Measurements from ENCODE around the gene BCAS3.

Gene BCAS3

DNA sequence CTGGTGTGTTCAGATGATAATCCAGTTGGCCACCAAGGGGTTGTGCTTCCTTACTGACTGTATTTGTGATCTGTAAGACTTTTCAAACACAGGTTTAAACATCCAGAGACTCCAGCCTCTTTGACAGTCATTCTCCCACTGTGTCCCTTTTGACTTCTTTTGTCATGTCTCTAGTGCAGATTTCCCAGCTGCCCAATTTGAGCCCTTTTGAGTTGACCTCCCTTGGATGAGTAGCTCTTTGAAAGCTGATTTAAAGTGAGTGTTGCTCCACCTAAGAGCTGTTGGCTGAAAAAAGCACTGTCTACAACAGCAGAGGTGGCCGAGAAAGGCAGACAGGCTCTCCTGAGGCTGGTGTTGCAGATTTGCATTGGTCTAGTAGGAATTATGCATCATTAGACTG is 533.6 kb downstream of the BCAS3 start:
- no peak for DNase-seq

DNA sequence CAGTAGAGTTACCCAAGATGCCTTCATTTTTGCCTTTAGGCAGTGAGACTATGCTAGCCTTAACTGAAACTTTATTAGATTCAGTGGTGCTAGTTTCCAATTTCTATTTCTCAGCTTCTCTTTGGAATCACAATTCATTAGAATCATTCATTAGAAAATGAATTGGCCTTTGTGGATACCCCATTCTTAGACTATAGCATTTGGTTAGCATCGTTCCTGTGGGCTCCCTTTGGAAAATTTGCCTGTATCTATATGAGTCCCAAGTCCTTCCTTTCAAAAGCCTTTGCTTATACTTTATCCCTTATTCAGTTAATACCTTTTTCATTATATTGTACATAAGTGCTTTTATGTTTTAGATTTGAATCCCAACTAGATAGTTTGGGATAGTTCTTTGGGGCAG is 535.0 kb downstream of the BCAS3 start:
- DNase-seq: no peak

DNA sequence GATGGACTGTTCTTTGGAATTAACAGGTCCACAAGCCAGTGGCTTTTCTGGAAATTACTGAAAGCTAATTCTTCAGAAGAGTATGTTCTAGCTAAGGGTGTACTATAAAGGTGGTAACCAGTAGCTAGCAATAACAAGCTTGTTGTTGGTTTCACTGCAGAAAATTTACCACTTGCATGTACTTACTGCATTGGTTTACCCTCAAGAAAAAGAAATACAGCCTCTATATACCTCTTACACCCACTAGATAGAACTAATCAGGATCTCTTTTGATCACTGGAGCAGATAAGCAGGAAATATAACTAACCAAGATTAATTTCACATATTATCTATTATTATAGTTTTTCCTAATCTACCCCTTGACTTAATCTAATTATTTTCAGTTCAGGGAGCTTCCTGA is 537.1 kb downstream of the BCAS3 start:
- DNase-seq: no peak

DNA sequence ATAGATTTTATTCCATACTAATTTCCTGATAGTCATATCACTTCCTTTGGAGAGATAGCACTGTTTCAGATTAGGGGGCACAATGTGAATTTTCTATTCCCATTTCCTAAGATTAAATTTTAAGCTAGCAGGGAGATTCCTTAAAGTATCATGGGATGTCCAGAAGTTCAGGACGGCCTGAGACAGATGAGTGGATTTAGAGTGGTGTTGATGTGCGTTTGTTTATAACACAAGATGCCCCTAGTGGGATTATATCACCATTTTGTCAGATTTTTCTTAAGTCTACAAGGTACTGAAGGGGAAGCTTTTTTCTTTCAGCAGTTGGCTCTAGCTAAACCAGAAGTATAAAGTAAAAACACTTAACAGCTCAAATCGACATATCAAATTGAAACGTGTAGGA is 538.4 kb downstream of the BCAS3 start:
- DNase-seq: no peak

DNA sequence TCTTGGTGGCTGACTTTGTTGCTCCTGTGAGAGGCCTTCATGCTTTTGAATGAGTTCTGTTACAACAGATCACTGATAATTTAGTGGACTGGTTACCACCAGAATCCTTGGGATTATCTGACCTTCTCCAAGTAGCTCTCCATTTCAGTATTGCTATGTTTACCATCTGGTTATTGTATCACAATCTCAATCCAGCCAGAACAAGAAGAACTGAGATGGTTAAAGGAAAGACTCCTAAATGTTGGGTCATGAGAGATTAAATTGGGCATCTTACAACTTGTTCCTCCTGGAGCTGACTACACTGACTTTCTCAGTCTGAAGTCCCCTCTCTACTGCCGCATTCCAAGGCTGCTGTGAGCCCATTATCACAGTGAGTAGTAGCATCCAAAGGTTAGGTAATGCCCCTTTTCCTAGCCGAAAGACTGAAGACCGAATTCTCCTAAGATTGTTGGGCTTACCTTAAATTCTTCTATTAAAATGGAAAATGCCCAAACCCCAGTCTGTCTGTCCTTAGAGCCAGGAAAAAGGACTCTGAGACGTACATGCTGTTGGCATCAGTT is 540.3 kb downstream of the BCAS3 start:
- no peak for DNase-seq

DNA sequence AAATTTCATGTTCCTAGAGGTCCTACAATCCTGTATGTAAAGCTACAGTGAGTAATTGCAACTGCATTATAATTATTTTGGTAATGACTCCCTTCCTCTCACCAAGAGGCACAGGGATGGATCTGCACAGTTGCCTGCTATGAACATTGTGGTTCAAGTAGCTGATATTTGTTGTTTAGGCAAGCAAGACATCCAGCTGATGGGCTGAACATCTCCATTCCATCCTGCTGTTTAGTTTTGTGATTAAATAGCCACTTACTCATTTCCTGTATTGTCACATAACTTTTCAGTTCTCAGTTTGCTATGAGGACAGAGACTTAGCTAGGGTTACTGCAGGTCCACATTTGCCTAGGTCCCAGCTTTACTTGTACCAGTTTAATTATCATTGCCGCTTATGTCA is 540.8 kb downstream of the BCAS3 start:
- no peak for DNase-seq

DNA sequence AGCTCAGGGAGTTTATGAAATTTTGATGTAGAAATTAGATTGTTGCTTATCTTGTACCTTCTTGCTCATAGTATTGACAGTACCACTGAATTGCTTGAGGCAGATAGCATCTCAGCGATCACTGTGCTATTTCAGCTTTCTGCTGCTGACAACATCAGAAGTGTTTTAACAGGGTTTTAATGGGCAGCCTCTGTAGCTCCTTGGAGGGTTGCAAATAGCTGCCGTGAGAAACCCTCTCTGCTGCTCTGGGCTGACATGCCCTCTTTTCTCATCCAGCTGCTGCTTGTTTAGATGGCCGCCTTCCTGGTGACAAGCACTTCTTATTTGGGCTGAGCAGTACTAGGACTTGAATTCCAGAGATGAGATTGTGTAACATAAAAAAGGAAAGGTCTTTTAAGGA is 541.8 kb downstream of the BCAS3 start:
- no peak for DNase-seq

DNA sequence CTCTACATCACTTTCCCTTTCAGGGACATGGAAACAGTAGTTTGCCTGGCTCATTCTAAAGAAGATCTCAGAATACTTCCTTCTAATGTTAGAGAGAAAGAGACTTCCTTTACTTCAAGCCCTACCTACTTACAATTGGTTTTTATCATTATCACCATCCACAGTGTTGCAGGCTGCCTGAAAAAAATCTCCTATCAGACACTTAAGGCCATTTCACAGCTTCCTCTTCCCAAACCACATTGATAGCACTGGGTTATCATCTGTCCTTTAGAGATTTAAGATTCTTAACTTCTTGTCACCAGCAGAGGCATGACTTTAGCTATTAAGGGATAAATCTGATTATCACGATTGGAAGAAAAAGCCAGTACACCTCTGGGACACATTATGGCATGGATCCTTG is 543.5 kb downstream of the BCAS3 start:
- no peak for DNase-seq

DNA sequence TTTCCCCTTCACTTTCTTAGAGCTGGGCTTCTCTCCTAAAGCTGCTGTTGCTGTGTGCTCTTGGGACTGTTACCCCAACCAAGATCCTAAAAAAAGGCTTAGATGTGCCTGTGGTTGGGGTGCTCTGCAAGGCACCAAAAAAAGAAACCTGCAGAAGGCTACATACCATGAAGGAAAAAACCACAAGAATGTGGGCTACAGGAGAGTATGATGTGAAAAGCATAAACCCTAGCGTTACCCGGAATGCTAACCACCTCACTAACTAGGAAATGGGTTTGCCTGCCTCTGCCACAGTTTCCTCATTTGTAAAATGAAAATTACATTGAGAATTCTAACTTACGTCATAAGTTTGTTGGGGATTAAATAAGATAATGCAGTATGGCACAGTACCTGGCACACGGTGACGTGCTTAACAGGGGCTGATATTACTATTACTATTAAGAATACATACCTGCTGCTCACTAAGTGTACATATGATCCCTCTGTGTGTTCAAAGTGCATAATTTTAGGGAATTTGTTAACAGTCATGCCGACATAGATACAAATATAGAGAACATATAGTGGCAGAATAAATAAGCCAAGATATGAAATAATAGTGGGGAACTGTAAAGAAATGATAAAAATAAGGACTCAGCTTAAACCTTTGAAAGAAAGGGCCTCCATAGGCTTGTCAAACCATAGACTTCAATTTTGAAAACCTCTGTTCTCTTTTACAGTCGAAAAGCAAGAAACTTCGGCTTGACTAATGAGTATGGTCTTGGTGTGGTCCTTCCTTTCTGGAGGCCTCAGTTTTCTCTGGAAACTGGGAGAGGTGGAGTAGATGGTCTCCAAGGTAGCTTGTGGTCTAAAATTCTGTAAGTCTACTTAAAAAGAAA is 544.2 kb downstream of the BCAS3 start:
- no peak for DNase-seq

DNA sequence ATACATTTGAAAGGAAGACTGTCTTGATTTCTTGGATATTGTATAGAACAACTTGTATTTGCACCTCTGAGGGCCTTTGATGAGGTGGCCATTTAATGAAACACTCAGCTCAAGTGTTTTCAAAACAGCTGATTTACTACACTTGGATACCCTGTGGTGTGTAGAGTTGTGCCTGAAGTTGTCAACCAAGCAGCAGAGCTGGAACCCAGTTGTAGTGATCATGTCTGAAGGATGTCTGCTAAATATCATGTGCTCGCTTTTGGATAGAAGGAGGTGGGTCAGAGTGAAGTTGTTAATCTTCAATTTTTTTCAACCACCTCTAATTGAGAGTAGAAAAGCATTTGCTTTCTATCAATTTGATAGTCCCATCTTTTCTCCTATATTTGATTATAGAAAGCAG is 546.1 kb downstream of the BCAS3 start:
- DNase-seq: no peak

DNA sequence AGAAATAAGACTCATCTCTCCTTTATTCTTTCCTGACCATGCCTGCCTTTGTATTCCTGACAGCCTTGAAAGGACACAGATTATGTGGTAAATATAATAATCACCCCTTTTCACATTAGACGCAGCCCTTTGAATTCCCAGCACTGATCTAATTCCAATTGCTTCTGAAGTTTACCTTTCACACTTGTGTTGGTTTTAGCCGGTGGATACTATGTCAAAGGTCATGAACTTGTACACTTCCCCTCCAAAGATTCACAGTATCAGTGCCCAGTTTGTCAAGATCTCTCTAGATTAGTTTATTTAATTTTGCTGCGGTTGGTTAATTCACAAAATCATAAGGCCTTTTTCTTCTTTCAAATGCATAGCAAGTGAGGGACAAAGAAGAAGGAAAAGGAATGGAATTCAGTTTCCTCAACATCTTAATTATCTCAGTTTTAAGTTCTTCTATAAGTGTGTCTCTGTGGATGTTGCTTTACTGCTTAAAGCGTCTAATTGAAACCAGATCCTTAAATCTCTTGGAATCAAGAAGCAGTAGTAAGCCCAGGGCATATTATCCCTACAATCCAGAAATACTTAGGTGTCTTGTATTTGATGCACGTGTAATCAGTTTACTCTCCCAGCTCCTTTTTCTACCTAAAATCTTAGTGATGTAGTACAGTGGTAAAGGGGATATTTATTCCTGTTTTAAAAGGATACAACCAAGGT is 547.7 kb downstream of the BCAS3 start:
- no peak for DNase-seq

DNA sequence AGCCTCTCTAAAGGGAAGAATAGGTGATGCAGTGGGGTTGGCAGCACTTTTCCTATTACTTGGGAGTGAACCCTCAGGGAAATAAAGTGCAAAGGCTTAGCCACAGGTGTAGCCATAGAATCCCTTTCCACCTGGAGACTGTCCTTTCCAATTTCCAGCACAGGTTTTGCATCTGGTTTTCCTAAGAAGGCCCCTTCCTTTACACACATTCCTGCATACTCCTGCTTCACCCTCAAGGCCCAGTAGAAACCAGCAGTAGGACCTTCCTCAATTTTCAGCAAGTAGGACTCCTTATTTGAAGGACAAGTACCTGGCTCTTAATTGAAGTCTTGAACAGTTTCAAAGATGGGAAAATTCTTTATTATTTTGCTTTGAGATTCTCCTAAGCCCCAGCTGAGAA is 550.2 kb downstream of the BCAS3 start:
- DNase-seq: no peak

DNA sequence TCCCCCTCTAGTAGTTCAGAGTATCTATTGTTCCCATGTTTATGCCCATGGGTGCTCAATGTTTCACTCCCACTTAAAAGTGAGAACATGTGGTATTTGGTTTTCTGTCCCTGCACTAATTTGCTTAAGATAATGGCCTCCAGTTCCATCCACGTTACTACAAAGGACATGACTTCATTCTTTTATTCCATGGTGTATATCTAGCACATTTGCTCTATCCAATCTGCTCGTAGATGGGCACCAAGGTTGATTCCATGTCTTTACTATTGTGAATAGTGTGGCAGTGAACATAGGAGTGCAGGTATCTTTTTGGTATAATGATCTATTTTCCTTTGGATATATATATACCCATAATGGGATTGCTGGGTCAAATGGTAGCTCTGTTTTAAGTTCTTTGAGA is 552.8 kb downstream of the BCAS3 start:
- DNase-seq: no peak

DNA sequence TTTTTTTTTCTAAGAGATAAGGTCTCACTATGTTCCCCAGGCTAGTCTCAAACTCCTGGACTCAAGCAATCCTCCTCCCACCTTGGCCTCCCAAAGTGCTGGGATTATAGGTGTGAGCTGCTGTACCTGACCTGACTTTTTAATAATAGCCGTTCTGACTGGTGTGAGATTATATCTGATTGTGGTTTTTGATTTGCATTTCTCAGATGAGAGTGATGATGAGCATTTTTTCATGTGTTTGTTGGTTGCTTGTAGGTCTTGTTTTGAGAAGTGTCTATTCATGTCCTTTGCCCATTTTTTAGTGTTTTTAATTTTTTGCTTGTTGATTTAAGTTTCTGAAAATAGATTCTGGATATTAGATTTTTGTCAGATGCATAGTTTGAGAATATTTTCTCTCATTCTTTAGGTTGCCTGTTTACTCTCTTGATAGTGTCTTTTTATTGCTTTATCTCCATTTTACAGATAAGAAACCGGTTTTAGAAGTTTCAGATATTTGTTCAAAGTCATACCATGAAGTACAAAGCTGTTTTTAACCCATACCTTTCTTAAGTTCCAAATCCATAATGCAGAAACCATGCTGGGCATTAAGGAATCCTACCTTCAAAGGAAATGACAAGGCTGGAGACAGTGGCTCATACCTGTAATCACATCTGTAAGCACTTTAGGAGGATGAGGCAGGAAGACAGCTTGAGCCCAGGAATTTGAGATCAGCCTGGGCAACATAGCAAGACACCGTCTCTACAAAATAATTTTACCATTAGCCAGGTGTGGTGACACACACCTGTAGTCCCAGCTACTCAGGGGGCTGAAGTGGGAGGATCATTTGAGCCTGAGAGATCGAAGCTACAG is 553.5 kb downstream of the BCAS3 start:
- DNase-seq: no peak

DNA sequence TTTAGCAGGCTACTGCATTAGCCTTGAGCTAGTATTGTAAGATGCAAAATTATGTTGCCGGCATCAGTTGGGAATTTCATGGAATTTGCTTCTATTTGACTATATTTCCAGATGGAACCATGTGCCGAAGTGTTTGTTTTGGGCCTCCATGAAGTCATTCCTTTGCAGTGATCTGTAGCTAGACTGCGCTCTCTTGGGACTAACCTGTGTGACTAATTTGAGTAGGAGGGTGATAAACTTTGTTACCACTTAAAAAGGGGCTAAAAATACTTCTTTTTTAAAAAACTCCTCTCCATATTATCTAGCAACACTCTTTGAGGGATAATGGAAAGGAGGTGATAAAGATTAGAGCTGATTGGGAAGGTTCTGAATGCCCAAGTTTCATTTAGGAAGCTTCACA is 555.2 kb downstream of the BCAS3 start:
- DNase-seq: no peak

DNA sequence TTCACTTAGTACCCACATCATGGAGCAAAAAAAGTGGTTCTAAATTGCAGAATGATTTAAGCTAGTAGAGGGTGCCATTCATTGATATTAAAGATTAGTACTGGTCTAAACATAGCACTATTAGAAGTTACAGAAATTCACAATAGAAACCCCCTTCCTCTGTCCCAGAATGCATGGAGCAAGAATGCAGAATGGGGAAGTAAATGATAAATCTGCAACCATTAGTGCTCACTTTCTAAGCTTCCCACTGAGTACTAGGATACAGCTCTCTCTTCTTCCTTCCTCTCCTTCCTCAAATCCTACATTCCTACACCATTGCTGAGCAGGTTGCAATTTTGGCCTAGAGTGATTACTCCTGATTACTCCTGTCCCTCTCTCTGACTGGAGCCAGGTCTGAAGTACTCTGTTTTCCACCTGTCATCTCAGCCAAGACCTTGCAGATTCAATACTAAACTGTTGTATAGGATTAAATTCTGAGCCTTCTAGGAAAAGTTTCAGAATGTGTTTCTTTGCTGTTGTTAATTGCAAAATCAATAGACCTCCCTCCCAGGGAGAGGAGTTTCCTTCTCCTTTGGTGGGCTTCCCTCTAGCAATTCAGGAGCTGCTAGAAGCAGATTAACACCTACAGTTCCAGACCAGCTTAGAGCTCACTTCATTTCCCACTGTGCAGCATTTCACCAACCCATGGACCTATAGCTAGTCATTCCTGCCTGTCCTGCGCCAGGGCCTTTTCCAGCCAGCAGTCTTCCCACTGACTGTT is 556.5 kb downstream of the BCAS3 start:
- DNase-seq: no peak

DNA sequence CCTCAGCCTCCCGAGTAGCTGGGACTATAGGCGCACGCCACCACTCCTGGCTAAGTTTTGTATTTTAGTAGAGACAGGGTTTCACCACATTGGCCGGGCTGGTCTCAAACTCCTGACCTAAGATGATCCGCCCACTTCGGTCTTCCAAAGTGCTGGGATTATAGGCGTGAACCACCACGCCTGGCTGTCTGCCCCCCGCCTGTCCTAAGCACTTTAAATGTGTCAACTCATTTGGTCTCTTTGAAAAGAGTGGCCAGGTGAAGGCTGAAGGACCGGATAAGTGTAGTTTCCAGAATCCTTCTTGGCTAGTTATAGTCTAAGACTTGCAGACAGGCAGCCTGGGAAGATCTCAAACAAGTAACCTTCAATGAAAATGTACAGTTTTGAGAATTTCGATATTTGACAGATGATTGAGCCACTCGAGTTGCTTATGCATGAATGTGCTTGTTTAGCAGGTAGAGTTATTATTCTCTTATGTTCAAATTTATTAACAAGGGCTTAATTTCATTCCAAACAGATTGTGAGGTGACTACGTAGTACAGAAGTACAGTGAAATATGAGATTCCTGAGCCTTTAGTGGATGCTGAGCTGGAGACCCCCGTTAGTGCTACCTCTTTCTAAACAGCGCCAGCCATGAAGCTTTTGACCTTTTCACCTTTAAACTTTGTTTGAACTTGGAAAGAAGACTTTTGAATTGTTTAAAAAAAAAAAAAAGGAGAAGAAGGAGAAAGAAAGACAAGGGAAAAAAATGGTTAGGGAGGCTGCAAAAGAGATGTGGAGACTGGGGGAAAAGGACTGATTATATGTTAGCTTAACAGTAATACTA is 557.6 kb downstream of the BCAS3 start:
- no peak for DNase-seq

DNA sequence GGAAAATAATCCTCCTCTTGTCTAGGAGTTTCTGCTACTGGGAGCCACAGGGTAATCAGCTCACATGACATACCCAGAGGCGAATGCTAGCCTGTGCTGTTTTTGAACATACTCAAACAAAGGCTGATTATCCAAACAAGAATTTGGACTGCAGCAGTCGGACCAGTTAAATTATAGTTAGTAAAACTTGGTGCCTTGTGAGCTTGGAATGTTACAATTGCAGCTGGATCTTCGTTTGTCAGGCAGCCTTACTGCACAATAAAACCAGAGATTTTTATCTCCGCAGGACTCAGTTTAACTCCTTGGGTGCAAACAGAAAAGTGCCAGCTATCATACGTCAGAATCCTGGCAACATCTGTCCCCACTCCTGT is 558.2 kb downstream of the BCAS3 start:
- no peak for DNase-seq

DNA sequence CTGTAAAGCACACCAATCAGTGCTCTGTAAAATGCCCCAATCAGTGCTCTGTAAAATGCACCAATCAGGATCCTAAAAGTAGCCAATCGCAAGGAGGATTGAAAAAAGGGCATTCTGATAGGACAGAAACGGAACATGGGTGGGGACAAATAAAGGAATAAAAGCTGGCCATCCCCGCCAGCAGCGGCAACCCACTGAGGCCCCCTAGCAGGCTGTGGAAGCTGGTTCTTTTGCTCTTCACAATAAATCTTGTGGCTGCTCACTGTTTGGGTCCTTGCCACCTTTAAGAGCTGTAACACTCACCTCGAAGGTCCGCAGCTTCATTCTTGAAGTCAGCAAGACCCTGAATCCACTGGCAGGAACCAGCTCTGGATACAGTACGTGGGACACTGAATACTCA is 559.6 kb downstream of the BCAS3 start:
- no peak for DNase-seq

DNA sequence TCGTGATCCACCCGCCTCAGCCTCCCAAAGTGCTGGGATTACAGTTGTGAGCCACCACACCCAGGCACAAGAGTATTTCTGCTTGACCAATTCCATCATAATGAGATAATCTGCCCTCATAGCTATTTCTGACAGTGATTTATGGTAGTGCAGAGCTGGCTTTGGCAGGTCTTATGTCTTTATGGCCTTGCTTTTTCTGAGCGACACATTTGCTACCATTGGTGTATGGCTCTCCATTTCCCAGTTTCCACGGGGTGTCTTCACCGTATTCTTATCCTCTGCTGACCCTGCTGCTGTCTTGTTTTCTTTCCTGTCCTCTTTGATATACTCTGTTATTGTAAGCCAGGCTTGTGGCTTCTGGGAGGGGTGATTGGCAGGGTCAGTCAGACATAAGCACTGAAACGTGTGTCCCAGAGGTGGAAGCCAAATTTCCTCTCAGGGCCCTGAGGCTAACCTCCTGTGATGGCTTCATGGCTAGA is 560.8 kb downstream of the BCAS3 start:
- no peak for DNase-seq

DNA sequence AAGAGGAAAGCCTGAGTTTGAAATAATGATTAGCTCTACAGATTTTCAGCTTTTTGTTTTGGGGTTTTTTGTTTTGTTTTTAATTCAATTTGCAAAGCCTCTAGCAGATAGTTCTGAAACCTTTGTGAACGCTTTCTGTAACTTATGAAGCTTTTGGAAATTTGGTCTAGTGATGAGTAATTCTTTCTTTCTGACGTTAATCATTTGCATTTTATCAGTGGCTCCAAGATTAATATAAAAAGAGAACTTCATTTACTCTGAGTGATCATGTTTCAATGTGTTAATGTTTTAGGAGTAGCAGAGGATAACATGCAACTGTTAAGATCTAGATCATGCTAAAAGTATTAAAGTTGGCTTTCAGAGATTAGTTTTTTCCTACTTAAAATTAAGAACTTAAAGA is 561.7 kb downstream of the BCAS3 start:
- no peak for DNase-seq

DNA sequence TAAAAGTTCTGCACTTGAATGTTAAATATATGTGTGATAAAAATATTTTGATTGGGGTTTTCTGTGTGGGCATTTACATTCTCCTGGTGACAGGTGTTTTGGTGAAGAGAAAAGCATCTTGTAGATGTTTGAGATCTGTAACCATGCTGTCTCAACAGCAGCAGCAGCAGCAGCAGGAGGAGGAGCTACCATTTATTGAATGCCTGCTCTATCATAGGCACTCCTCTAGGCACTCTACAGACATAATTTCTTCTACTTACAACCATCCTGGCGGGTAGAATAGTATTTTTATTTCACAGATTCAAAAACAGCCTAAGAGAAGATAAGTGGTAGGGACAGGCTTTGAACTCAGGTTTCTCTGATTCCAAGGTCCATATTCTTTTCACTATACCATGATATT is 562.3 kb downstream of the BCAS3 start:
- no peak for DNase-seq

Measured in NCI-H1417 treated with DMSO at 0.1 percent for 48 hours (cell line).